ENCODE data around the gene EXTL2.
"Not testable (repeated sequence)": the region's sequence is repeated elsewhere in the genome, so short reads cannot be mapped to it uniquely, and the experiment has no call there.

The EXTL2 gene, protein sequence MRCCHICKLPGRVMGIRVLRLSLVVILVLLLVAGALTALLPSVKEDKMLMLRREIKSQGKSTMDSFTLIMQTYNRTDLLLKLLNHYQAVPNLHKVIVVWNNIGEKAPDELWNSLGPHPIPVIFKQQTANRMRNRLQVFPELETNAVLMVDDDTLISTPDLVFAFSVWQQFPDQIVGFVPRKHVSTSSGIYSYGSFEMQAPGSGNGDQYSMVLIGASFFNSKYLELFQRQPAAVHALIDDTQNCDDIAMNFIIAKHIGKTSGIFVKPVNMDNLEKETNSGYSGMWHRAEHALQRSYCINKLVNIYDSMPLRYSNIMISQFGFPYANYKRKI

DNA sequence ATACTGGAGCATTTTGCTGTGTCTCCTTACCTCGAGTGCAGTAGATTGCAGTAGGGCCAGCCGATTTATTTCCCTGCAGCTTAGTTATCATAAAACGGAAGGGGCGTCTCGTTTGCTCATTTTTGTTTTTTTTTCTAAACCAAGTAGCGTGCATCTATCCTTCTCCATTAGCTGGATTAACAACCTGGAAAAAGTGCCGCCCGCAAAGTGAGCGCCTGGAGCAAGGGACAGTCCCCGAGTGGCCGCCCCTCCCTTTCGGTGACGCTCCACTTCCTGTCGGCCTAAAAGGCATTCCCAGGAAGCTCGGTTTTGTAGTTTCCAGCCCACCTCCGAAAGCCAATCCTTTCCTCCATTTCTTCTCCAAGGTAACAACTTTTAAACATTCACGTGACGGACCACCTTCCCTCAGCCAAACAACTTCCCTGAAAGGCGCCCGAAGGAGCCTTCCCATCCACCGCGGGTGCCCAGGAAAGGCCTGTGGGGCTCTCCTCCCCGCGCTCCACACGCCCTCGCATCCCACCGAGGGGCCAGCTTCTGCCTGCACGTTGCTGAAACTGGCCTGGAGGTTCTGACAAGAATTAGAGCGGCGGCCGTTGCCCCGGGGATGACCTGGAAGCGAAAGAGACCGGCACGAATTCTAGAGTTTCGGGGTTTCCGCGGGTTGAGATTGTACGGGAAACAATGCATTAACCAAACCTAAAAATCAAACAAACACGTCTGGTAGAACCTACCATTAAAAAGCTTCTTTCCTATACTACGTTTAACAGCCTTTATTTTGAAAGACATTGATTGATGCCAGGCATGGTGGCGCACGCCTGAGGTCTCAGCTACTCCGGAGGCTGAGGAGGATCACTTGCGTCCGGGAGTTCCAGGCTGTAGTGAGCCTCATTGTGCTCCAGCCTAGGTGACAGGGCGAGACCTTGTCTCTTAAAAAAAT lies at the start of gene EXTL2:
Gene EXTL2 (minus strand): TSS at position 240 of the 937 bp plus-strand sequence. CDS start 6,085 bp downstream, outside the sequence.
- peak; percentile 39 to 43 for DNase-seq

DNA sequence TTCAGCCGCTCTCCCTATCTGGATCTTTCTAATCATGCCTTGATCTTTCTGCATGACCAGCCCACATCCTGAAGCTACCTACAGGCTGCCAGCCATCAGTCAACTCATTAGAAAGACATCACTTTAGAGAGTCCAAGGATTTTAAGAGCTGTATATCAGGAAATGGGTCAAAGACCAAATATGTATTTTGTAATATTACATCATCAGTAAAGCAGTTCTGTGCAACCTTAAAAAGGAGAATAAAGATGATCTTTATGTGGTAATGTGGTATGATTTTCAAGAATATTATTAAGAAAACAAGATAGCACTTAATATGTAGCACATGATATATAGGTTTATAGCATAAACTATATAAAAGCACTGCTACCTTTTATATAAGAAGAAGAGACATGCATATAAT lies 48.9 kb upstream of the EXTL2 start:
- DNase-seq: no peak

DNA sequence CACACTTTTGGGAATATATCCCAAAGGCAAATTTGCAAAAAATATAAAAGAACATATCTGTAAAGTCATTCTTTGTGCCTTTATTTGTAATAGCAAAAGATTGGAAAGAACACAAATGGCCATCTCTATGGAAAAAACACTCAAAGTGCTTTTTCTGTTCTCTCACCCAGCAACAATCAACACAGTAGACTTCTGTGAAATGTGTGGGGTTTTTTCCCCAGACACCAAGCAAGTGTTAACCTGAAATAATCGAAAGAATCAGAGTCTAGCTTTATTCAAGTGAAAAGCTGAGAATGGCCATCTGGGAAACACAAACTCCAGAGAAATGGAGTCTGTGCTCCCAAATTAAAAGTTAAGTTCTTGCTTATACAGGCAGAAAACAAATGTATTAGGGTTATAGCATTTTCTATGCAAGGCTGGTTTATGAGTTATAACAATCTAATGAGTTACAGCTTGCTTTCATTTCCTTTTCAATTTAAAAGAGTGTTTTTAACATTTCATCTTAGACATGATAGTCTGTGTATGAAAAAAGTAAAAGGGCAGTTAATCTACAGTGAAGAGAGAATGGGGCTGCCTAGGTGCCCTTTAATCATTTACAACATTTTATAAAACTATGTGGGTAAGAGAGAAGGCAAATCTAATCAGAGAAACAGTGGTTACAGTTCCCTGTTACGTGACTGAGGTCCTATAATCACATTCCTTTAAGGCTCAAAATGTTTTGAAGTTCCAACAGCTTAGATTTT lies 47.8 kb upstream of the EXTL2 start:
- no peak for DNase-seq

DNA sequence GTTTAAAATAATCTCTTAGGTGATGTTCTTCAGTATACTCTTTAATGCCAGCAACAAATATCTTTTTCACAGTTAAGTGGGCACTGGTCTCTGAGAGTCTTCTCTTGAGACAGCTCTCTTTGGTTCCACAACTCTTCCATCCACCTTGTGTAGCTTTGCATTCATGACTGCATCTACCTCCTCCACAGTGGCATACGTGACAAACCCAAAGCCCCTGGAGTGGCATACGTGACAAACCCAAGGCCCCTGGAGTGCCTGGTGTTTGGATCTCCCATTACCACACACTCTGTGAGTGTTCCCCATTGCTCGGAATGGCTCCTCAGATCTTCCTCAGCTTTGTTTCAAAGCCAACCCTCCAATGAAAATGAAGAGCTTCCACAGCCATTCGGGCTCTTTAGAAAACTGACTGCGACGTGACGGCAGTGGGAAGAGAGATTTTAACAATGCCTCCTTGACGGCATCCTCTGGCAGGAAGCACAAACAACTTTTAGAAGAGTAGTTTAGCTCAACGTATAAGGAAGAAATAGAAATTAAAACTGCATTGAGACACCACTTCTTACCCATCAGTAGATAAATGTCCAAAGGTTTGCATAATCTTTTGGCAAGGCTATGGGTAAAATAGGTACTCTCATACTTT lies 47.1 kb upstream of the EXTL2 start:
- no peak for DNase-seq

DNA sequence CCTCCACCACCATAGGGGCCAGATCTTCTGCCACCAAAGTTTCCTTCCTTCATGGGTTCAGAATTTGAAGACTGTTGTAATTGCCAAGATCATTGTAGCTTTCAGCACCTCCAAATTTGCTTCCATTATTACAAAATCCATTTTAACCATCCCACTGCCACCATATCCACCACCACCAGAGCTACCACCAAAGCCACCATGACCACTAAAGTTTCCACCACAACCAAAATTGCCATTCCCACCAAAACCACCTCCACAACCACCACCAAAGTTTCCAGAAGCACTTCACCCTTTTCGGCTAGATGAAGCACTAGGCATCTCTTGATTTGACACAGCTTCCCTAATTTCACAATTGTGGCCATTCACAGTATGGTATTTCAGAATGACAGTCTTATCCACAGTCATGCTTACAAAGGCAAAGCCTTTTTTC lies 46.5 kb upstream of the EXTL2 start:
- DNase-seq: no peak

DNA sequence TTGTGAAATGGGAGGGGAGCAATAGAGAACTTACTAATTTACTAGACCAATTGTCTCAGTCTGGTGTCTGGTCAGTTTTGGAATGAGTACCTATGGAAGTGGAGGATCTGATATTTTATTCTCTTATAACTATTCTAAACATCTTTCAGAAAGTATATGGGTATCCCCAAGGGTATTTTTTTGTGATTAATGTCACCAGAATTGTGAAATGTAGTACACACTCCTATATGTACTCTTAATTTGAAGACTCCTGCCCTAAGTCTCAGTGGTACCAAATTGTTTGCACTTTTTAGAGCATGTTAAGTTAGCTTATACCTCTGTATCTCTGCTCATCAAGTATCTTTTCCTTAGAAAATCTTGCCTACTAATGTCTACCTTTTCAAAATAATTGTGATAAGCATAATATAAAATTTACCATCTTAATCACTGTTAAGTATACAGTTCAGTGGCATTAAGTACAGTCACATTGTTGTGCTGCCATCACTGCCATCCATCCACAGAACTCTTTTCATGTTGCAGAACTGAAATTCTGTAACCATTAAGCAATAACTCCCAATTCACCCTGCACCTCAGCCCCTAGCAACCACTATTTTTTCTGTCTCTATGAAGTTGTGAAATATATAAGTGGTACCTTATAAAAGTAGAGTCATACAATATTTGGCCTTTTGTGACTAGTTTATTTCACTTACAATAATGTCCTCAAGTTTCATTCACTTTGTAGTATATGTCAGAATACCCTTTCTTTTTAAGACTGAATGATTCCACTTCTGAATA lies 41.7 kb upstream of the EXTL2 start:
- DNase-seq: peak; percentile 17 to 33

DNA sequence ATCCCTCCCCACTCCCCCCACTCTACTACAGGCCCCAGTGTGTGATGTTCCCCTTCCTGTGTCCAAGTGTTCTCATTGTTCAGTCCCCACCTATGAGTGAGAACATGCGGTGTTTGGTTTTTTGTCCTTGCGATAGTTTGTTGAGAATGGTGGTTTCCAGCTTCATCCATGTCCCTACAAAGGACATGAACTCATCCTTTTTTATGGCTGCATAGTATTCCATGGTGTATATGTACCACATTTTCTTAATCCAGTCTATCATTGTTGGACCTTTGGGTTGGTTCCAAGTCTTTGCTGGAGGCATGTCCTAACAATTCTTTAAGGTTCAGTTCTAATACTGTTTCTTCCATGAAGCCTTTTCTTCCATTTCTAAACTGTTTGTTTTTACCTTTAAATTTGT lies 38.9 kb upstream of the EXTL2 start:
- not testable (repeated sequence) for DNase-seq

DNA sequence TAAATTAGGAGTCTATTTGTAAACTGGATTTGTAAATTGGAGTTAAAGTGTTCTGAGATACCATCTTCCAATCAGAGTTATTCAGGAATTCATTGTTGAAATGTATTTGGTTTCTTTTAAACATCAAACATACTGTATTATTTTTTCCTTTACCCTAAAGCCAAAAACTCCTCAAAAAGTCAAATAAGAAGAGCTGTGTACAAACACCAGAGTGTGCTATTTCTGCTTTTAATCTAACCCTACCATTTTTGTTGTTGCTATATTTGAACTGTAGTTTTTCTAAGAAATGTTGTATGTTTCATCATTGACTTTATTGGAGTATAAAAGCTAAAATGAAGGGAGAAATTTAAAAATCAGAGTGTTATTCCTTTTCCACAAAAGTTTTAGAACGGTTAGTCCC lies 37.1 kb upstream of the EXTL2 start:
- no peak for DNase-seq

DNA sequence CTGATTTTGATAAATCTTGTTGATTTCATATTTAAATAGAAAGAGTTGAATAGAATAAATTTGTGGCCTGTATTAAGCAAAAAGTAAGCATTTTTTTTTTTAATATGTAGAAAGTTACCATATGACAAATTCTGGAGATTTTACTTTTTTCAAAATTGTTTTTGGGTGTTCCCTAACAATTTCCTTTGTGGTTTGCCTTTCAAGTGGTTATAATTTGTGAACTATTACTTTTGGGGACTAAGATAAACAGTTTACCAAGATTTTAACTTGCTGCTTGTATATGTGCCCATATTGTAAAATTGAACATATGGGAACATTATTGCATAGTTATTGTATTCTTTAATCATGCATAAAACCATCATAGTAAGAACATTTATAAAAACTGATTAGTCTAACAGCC lies 35.9 kb upstream of the EXTL2 start:
- DNase-seq: no peak

DNA sequence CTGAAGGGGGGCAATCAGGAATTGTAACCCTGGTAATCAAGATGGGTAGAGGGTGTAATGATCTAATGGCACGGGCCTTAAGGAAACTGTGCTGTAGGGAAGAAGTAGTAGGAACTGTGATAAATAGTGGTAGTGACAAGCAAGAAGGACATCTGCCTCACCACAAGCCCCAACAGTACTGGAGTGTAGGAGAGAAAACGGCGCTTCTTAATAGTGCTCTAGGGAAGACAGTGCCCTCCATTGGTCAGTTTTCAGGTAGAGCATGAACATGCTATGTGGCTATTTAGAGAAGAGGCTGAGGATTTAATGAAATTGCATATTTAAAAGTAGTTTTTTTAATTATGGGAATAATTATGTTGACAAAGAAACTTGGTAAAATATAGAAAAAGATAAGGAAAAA lies 33.5 kb upstream of the EXTL2 start:
- DNase-seq: no peak

DNA sequence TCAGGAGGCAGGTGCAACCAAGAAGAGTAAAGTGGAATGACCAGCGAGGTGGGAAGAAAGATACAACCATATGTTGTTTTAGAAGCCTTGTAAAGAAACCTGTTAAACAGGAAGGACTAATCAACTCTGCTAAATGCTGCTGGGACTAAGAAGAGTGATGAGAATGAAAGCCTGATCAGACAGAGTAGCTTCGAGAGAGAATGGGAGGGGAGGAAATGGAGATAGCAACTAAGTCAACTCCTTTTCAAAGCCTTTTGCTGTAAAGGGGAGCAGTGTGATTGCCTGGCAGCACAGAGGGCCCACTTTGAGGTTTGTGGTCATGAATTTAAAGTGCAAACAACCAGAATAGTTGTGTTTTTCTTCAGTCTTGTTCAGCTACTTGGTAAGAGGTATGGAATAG lies 32.6 kb upstream of the EXTL2 start:
- DNase-seq: no peak

DNA sequence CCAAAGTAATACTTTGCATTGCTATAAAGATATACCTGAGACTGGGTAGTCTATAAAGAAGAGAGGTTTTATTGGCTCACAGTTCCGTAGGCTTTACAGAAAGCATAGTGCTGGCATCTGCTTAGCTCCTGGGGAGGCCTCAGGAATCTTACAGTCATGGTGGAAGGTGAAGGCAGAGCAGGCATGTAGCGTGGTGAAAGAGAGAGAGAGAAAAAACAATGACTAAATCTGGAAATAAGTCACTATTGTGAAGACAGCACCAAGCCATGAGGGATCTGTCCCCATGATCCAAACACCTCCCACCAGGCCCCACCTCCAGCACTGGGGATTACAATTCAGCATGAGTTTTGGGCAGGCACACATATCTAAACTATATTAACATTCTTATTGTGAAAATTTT lies 31.6 kb upstream of the EXTL2 start:
- no peak for DNase-seq

DNA sequence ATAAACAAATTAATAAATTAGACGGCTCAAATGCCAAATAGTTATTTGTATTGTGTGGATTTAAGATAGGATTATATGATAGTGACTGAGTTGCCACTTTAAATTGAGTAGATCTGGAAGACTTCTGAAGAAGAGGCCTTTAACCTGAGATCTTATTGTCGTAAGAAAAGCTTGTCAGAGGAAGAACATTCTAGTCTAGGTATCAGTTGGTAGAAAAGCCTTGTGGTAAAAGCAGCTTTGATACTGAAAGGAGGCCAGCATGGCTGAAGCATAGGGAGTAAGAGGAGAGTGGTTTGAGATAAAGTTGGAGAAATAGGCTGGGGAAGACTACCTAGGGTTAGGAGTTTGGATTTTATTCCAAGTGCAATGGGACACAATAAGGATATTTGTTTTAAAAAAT lies 30.3 kb upstream of the EXTL2 start:
- no peak for DNase-seq

DNA sequence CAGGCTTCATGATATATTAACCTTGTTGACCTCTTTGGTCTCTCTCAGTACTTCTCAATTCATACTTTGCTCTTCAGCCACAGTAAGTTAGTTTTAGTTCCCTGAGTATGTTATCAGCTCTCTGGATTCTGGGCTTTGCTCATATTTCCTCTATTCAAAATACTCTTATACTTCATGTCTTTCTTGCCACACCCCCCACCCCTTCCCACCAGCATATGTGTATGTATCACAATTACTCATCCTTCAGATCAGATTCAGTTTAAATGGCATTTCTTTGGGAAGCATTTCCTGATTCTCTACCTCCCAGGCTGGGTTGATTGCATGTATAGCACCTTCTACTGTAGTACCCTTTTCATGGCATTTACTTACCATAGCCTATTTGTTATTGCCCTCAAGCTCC lies 29.6 kb upstream of the EXTL2 start:
- no peak for DNase-seq

DNA sequence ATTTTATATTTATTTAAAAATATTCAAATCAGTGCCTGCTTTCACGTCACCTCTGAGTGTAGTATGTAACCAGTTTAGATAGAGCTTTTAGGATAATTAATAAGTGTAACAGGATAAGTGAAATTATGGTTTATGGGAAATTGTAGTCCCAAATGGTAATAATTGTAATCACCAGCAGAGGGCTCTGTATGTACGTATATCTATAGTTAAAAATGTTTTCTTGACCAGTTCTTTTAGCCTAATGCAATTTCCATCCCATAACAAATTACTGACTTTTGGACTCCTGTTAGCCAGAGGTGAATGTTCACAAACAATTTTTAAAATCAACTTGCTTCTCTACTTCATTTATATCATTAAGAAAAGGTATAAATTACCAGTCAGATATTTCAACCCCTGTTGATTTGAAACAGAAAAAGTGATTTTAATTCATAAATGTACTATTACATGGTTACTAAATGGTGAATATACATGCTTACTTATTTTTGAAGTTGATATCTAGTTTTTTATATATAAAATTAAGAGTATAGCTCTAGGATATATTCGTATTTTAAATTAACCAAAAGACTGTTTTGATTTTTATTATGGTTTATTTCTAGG lies 26.6 kb upstream of the EXTL2 start:
- peak; percentile 40 to 44 for DNase-seq

DNA sequence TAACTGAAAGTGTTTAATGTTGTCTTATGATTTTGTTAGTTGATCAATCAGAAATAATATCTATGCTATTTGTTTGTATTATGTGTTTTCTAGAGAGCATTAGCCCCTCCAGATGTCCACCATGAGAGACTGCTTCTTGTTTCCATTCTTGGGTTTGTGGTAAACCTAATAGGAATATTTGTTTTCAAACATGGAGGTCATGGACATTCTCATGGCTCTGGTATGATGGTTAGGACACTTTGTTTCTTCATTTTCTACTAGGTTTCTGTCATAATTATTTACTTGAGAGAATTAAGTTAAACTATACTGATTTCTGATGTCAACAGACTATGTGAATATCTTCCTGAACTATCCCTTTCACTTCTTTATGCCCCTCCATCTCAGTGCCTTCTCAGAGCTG lies 17.4 kb upstream of the EXTL2 start:
- no peak for DNase-seq

DNA sequence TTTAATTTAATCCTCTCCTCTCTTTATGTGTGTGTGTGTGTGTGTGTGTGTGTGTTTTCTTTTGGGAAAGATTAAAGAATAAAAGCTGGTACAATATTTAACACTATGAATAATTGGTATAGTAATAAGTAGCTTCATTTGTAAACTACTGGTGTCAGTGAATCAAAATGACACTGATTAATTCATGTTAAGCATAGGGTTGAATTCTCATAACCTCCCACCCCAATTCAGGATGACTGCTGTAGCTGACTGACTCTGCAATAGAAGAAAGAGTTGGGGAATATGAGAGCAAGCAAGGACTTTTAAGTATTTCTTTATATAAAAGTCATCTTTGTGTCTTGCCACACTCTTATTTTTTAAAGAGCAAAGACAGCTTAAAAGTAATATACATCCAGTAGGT lies 14.4 kb upstream of the EXTL2 start:
- DNase-seq: no peak

DNA sequence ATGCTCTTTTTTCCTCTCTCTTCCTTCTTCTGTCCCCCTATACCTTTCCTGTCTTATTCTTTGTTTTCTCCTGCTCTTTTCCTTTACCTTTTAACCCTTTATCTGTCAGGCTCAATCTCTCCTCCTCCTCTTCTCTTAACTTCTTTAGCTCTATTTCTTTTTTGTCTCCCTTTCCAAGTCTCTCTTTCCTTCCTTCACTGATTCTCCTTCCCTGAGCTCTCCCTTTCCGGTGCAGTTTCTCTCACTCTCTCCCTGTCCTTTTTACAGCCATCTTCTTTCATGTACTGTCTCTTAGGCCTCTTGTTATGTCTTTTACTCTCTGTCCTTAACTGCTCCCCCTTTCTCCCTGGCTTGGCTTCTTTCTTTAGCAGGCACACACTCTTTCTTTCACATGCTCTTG lies 13.2 kb upstream of the EXTL2 start:
- no peak for DNase-seq

DNA sequence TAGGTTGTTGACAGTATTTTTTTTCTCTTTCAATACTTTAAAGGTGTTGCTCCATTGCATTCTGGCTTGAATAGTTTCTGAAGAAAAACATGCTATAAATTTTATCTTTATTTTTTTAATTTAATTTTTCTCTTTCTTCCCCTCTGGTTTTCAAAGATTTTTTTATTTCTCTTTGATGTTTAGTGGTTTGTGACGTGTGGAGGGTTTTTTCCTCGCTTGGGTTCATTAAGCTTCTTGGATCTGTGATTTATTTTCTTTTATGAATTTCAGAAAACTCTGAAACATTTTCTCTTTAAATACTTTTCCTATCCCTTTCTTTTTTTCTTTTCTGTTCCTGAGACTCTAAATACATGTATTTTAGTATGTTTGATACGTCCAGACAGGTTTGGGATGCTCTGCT lies 10.5 kb upstream of the EXTL2 start:
- no peak for DNase-seq

DNA sequence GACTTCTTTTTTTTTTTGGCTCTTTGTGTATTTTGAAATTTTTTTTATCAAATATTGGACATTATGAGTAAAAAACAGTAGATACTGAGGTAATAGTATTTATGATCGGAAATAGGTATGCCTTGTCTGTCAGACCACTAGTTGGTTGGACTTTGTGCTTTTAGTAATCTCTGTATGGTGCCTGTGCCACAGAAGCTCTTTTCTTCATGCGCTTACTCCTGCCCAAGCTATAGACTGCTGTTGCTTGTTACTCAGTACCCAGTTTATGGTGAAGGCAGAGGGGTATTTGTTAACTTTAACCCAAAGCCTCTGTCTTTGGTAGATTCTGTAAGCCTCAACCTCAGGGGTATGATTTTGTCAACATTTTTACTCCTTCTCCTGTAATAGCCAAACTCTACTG lies 9.9 kb upstream of the EXTL2 start:
- DNase-seq: no peak

DNA sequence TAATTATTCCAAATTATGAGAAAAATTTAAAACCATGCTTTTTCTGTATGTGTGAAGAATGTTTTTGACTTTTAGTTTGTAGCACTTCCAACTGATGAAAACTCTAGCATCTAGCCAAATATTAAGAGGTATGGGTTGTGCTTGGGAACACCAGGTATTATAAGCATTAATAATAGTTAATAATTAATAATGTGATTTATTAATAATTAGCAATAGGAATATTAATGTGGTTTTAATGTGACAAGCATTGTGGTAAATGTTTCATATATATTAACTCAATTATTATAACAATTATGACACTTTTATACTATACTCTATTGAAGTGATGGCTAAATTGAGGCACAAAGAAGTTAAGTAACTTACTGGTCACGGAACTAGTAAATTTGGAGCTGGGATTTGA lies 9.1 kb upstream of the EXTL2 start:
- DNase-seq: no peak

DNA sequence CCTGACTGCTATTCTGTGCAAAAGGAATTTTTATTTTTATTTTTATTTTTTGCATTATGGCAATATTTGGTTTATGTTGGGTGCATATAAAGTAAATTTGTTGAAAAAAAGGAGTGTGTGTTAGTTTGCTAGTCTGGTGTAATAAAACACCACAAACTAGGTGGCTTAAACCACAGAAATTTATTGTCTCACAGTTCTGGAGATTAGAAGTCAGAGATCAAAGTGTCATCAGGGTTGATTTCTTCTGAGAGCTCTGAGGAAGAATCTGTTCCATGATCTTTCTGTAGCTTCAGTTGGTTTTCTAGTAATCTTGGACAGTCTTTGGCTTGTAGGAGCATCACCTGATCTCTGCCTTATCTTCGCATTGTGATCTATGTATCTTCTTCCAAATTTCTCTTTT lies 7.7 kb upstream of the EXTL2 start:
- no peak for DNase-seq
